Liver (tissue), 3 donors: ENCODE data around the gene WSCD1.

Experiments used
- CTCF ChIP-seq: fragments of 150-350 bp; IDR thresholded peaks from 2 replicates; pipeline ENCODE4 v1.5.1; 2017; ENCODE audit warnings: improper control_type of control experiment, low read depth, low read length; ENCODE audit not compliant: missing input control
- MAX ChIP-seq: IDR thresholded peaks from 2 replicates; pipeline ENCODE4 v1.6.1; 2016; ENCODE audit warnings: antibody characterized with exemption
- RAD21 ChIP-seq, 2 donors: IDR thresholded peaks; 2 replicates each; pipeline ENCODE4 v1.6.1; 2016; ENCODE audit warnings: antibody characterized with exemption in 2 of 2, mild to moderate bottlenecking in 2 of 2
- TAF1 ChIP-seq: conservative IDR thresholded peaks from 2 replicates; pipeline ENCODE4 v1.6.1; 2016; ENCODE audit warnings: antibody characterized with exemption, mild to moderate bottlenecking
- donor health status: healthy.
- donor health status: healthy.

- TF ChIP-seq RAD21 (IDR thresholded peaks at IDR 0.05) (no peak), CTCF (no peak), MAX (no peak), TAF1 (no peak)
These were observed 39.9 kb downstream of the WSCD1 start for GRCh38 chr17:6110088-6110487.
